ENCODE data around the gene PLPP3.

PLPP3 gene

DNA sequence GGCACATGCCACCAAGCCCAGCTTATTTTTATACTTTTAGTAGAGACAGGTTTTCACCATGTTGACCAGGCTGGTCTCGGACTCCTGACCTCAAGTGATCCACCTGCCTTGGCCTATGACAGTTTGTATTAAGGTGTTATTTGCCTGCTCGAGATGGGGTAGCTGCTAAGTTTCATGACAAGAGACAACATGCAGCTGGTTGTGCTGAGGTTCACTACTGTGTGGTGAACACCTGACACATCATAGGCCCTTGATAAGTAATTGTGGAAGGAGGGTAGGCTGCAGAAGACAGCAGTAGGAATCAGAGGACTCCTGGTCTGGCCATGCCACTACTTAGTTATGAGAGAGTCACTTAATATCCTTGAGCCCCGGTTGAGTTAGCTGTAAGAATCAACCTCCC, 46.2 kb downstream of the PLPP3 start:
- Mint-ChIP-seq H3K27me3 (no peaks in the 10 kb centered on the region), H3K27ac (no peak overlapping the region), H3K4me1 (peaks cover under 1 to 3% of the 10 kb centered on the region in 2 donors), H3K4me3 (no peak overlapping the region), H3K36me3 (peaks cover 6 to 12% of the 10 kb centered on the region in 2 donors), H3K9me3 (no peaks in the 10 kb centered on the region)
- DNase-seq (no peak), ATAC-seq (replicated peaks) (no peak)

- Mint-ChIP-seq H3K4me3 (no peak overlapping the region), H3K27ac (no peak overlapping the region), H3K4me1 (peaks cover 6 to 9% of the 10 kb centered on the region in 2 donors), H3K9me3 (no peaks in the 10 kb centered on the region), H3K36me3 (peaks cover 4 to 12% of the 10 kb centered on the region in 2 donors), H3K27me3 (no peaks in the 10 kb centered on the region)
- no peak for DNase-seq
- ATAC-seq (replicated peaks) = no peak
Observed at GRCh38 chr1:56532350-56532683, 47.0 kb downstream of the PLPP3 start.

GRCh38 chr1:56531624-56532349, 47.6 kb downstream of the PLPP3 start:
- H3K4me3 Mint-ChIP-seq = no peak overlapping the region
- H3K9me3 Mint-ChIP-seq = no peaks in the 10 kb centered on the region
- peaks cover 2 to 9% of the 10 kb centered on the region in 2 donors for H3K36me3 Mint-ChIP-seq
- ATAC-seq (replicated peaks) (no peak), DNase-seq (no peak)
- no peak overlapping the region for H3K27ac Mint-ChIP-seq
- peaks cover 8 to 14% of the 10 kb centered on the region in 2 donors for H3K4me1 Mint-ChIP-seq
- H3K27me3 Mint-ChIP-seq = no peaks in the 10 kb centered on the region

DNA sequence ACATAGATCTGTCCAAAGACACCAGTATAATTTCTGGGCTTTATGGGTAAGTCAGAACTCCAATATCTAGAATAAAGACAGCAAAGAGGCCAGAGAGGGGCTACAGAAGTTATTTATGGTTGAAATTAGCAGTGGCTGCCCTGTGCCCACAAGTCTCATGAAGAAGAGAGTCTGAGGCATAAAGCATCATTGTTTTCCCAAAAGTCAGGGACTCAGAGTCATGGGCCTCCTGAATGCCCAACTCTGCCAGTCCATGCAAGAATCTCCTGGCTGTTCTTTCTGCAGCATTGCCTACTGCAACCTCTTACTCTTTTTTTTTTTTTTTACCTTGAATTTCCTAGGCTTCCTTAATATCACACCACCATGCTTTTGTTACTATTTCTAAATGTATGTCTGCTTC, 49.6 kb downstream of the PLPP3 start:
- H3K9me3 Mint-ChIP-seq = no peaks in the 10 kb centered on the region

DNA sequence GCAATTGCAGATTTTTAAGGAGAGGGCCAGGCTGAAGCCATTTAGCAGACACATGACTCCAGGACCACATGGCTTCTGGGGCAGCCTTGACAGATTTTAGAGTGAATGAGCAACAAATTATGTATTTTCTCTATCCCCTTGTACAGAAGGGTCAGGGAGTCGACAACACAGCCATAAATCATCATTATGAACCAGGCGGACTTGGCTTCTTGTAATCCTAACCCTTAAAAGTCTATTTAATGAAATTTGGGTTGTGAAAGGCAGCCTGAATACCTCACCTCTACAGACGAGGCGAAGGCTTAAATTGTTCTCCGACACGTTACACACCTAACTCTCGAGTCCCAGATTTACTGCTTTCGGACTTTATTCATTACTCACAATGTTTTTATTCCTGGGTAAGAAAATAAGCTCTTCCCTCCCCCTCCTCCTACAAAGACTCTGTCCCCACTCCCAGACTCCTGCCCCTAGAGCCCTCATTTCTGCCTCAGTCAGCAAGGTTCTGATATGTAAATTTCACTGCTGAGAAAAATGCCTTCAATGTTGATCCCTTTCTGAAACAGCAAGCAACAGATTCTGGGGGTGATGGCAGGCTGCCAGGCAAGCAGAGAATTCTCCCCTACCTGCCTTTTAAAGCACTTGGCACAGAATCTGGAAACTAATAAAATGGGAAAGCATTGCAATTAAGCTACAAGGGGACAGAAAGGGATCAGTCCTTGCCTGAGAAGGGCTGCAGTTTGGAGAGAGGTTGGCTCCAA, 51.6 kb downstream of the PLPP3 start:
- no peak overlapping the region for H3K27ac Mint-ChIP-seq
- H3K4me1 Mint-ChIP-seq = peaks cover 34 to 50% of the 10 kb centered on the region in 2 donors
- no peaks in the 10 kb centered on the region for H3K9me3 Mint-ChIP-seq
- no peaks in the 10 kb centered on the region for H3K27me3 Mint-ChIP-seq
- H3K4me3 Mint-ChIP-seq = no peak overlapping the region
- no peak for ATAC-seq (replicated peaks)
- no peaks in the 10 kb centered on the region for H3K36me3 Mint-ChIP-seq
- no peak for DNase-seq

More for the DNA sequence above, 49.6 kb downstream of the PLPP3 start:
- peaks cover 25 to 33% of the 10 kb centered on the region in 2 donors for H3K4me1 Mint-ChIP-seq
- H3K36me3 Mint-ChIP-seq = peaks cover 2 to 4% of the 10 kb centered on the region in 2 donors
- H3K27ac Mint-ChIP-seq = no peak overlapping the region
- no peaks in the 10 kb centered on the region for H3K27me3 Mint-ChIP-seq
- H3K4me3 Mint-ChIP-seq = no peak overlapping the region
- ATAC-seq (replicated peaks) = no peak
- no peak for DNase-seq

DNA sequence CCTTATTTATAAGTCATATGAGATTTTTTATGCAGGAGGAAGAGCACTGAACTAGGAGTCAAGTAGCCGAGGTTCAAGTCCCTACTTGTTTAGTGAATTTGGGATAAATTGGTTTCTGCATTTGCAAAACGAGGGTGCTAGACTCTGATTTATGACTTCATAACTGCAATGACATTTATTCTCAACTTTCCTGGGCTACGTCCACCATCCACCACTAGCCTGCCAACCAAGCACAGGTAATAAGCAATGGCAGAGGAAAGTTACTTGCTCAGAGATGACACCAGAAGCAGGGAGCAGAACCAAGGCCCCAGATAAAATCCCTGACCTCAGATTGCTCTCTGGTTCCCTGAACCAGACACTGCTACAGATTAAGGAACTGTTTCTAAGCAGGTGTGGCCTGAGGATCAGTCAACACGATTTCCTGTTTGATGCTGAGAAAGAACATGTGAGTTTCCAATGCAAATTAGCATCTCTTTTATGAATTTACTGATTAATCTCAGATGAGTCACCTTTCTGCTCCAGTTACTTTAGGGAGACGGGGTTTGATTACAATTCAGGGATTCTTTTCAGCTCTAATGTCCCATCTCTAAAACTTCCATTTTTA, 52.7 kb downstream of the PLPP3 start:
- H3K36me3 Mint-ChIP-seq = no peaks in the 10 kb centered on the region
- H3K4me1 Mint-ChIP-seq = peaks cover 36 to 52% of the 10 kb centered on the region in 2 donors
- H3K27ac Mint-ChIP-seq = peak overlapping the region; percentile 31
- no peaks in the 10 kb centered on the region for H3K9me3 Mint-ChIP-seq
- ATAC-seq (replicated peaks) (peak; percentile 84 to 86), DNase-seq (peak; percentile 53)
- no peaks in the 10 kb centered on the region for H3K27me3 Mint-ChIP-seq
- H3K4me3 Mint-ChIP-seq = no peak overlapping the region

GRCh38 chr1:56525489-56526041, 53.8 kb downstream of the PLPP3 start:
- DNase-seq (peak; percentile 65), ATAC-seq (replicated peaks) (peak; percentile 79 to 86)
- Mint-ChIP-seq H3K4me1 (peaks cover 38 to 52% of the 10 kb centered on the region in 2 donors), H3K9me3 (no peaks in the 10 kb centered on the region), H3K4me3 (peak overlapping the region; percentile 21 to 48), H3K36me3 (no peaks in the 10 kb centered on the region), H3K27ac (peak overlapping the region; percentile 62), H3K27me3 (no peaks in the 10 kb centered on the region)

DNA sequence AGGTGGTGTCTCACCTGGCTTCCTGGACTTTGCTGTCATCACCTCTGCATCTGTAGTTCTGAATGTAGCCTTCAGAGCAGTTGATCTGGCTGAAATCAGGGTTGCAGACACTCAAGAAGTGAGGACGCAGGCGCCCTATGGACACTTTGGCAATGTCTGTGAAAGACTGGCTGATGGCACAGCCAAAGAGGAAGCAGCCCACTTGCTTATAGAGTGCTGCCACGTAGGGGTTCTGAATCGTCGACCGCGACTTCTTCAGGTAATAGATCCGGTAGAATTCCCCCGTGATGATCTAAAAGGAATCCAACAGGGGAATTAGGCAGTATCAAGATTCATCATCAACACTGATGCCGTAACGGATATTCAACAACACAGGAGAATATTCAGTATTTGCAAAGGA, 55.1 kb downstream of the PLPP3 start:
- peak; percentile 29 for DNase-seq
- Mint-ChIP-seq H3K4me3 (peak overlapping the region in 1 of 2 donors; percentile 27), H3K36me3 (no peaks in the 10 kb centered on the region), H3K27me3 (no peaks in the 10 kb centered on the region), H3K4me1 (peaks cover 38 to 59% of the 10 kb centered on the region in 2 donors), H3K9me3 (no peaks in the 10 kb centered on the region), H3K27ac (peak overlapping the region; percentile 70)
- ATAC-seq (replicated peaks) = peak; percentile 38 to 55

- Mint-ChIP-seq H3K27ac (no peak overlapping the region), H3K4me3 (no peak overlapping the region), H3K27me3 (no peaks in the 10 kb centered on the region), H3K4me1 (peaks cover 37 to 54% of the 10 kb centered on the region in 2 donors), H3K36me3 (no peaks in the 10 kb centered on the region), H3K9me3 (no peaks in the 10 kb centered on the region)
- ATAC-seq (replicated peaks) (no peak), DNase-seq (no peak)
Observed at GRCh38 chr1:56522680-56523079, 56.7 kb downstream of the PLPP3 start.

- Mint-ChIP-seq H3K4me3 (no peak overlapping the region), H3K27ac (no peak overlapping the region), H3K9me3 (no peaks in the 10 kb centered on the region), H3K27me3 (no peaks in the 10 kb centered on the region), H3K4me1 (peaks cover 34 to 50% of the 10 kb centered on the region in 2 donors), H3K36me3 (no peaks in the 10 kb centered on the region)
- DNase-seq (no peak), ATAC-seq (replicated peaks) (no peak)
Observed at GRCh38 chr1:56520016-56520601, 59.3 kb downstream of the PLPP3 start.

- H3K4me3 Mint-ChIP-seq = peak overlapping the region in 1 of 2 donors; percentile 1
- no peak overlapping the region for H3K27ac Mint-ChIP-seq
- no peaks in the 10 kb centered on the region for H3K36me3 Mint-ChIP-seq
- no peak for DNase-seq
- H3K4me1 Mint-ChIP-seq = peaks cover 28 to 43% of the 10 kb centered on the region in 2 donors
- no peaks in the 10 kb centered on the region for H3K9me3 Mint-ChIP-seq
- ATAC-seq (replicated peaks) = no peak
- H3K27me3 Mint-ChIP-seq = no peaks in the 10 kb centered on the region
Observed at GRCh38 chr1:56517404-56518130, 61.8 kb downstream of the PLPP3 start.

DNA sequence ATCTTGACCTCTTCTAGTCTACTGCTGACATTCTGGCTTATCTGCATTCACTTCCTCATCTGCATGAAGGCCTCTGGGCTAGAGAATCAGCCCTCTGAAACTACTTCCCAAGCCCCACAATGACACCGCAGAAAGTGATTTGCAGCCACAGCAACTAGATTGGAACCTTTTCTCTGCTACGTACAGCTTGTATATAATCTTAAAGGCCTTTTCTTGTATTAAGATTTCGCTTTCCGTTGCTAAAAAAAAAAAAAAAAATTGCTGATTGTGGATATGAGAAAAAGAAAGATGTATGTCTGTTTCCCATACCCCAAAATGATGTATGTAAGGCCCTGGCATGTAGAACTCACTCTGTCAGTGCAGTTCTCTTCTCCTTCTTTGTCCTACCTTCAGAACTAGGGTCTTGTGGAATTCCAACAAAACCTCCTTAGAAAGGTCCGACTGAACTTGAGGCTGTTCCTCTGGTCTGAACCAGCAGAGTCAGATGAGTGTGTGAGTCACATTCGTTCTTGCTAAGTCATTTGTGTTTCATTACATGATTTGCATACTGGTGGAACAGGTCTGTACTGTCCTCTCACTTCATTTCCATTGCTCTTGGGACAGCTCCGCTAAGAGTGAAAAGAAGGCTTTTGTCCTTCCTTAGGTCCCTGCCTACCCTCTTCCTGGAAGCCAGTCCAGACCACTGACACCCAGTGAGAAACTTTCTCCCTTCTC, 62.7 kb downstream of the PLPP3 start:
- no peaks in the 10 kb centered on the region for H3K27me3 Mint-ChIP-seq
- peaks cover 26 to 42% of the 10 kb centered on the region in 2 donors for H3K4me1 Mint-ChIP-seq
- ATAC-seq (replicated peaks) (peak; percentile 92 to 93), DNase-seq (peak; percentile 35)
- H3K9me3 Mint-ChIP-seq = no peaks in the 10 kb centered on the region
- peak overlapping the region; percentile 46 for H3K4me3 Mint-ChIP-seq
- peak overlapping the region; percentile 80 for H3K27ac Mint-ChIP-seq
- peaks cover 0 to under 1% of the 10 kb centered on the region in 2 donors for H3K36me3 Mint-ChIP-seq

GRCh38 chr1:56515898-56516538, 63.3 kb downstream of the PLPP3 start:
- ATAC-seq (replicated peaks) = no peak
- no peaks in the 10 kb centered on the region for H3K27me3 Mint-ChIP-seq
- no peaks in the 10 kb centered on the region for H3K9me3 Mint-ChIP-seq
- peak overlapping the region; percentile 80 for H3K27ac Mint-ChIP-seq
- peaks cover 0 to 3% of the 10 kb centered on the region in 2 donors for H3K36me3 Mint-ChIP-seq
- no peak for DNase-seq
- H3K4me3 Mint-ChIP-seq = peak overlapping the region; percentile 6 to 46
- H3K4me1 Mint-ChIP-seq = peaks cover 25 to 42% of the 10 kb centered on the region in 2 donors
